HEK293T (cell line): ENCODE data around the gene FBXO7.

Experiments
- CTCF ChIA-PET: fragments of 350-600 bp; formaldehyde crosslinking; extraction: SDS; loops from one replicate; lab custom pipeline; 2021; ENCODE audit warnings: antibody characterized with exemption, inconsistent platforms; lab: Yijun Ruan, JAX
- POLR2A ChIA-PET: fragments of 350-600 bp; formaldehyde crosslinking; extraction: SDS; loops from one replicate; lab custom pipeline; 2020; ENCODE audit warnings: antibody characterized with exemption, inconsistent platforms; lab: Yijun Ruan, JAX
- DNase-seq: peaks from one replicate; pipeline ENCODE4 v3.0.0; 2012; ENCODE audit warnings: mixed read lengths; ENCODE audit errors: extremely low spot score
- ARNT ChIP-seq: fragments of 450-650 bp; IDR thresholded peaks from 2 replicates; pipeline ENCODE4 v1.6.1; 2017; ENCODE audit warnings: mild to moderate bottlenecking
- BHLHE40 ChIP-seq: fragments of 450-650 bp; IDR thresholded peaks from 2 replicates; pipeline ENCODE4 v1.6.1; 2016; ENCODE audit warnings: mild to moderate bottlenecking, moderate library complexity, borderline replicate concordance
- CTBP1 ChIP-seq: fragments of 450-650 bp; IDR thresholded peaks from 2 replicates; pipeline ENCODE4 v1.6.1; 2016; ENCODE audit warnings: borderline replicate concordance
- ELF4 ChIP-seq: fragments of 450-650 bp; IDR thresholded peaks from 2 replicates; pipeline ENCODE4 v1.6.1; 2017; ENCODE audit warnings: antibody characterized with exemption
- FOXA1 ChIP-seq: fragments of 450-650 bp; IDR thresholded peaks from 2 replicates; pipeline ENCODE4 v1.6.1; 2016; ENCODE audit warnings: mild to moderate bottlenecking
- FOXK2 ChIP-seq: fragments of 450-650 bp; IDR thresholded peaks from 2 replicates; pipeline ENCODE4 v1.6.1; 2016; ENCODE audit warnings: mild to moderate bottlenecking
- FOXM1 ChIP-seq: fragments of 450-650 bp; IDR thresholded peaks from 2 replicates; pipeline ENCODE4 v1.6.1; 2017; ENCODE audit warnings: mild to moderate bottlenecking, borderline replicate concordance
- HDGF ChIP-seq: fragments of 450-650 bp; IDR thresholded peaks from 2 replicates; pipeline ENCODE4 v1.6.1; 2017; ENCODE audit warnings: antibody characterized with exemption, borderline replicate concordance
- L3MBTL2 ChIP-seq: fragments of 450-650 bp; conservative IDR thresholded peaks from 2 replicates; pipeline ENCODE4 v1.6.1; 2016; ENCODE audit warnings: mild to moderate bottlenecking
- LEF1 ChIP-seq: fragments of 450-650 bp; IDR thresholded peaks from 2 replicates; pipeline ENCODE4 v1.6.1; 2017; ENCODE audit warnings: mild to moderate bottlenecking, borderline replicate concordance
- NFRKB ChIP-seq: fragments of 450-650 bp; IDR thresholded peaks from 2 replicates; pipeline ENCODE4 v1.6.1; 2016; ENCODE audit warnings: mild to moderate bottlenecking, moderate library complexity
- SP1 ChIP-seq: fragments of 450-650 bp; IDR thresholded peaks from 2 replicates; pipeline ENCODE4 v1.6.1; 2017
- SUZ12 ChIP-seq: fragments of 450-650 bp; IDR thresholded peaks from 2 replicates; pipeline ENCODE4 v1.6.1; 2016; ENCODE audit warnings: mild to moderate bottlenecking
- TARDBP ChIP-seq: fragments of 450-650 bp; IDR thresholded peaks from 2 replicates; pipeline ENCODE4 v1.6.1; 2016
- ZNF384 ChIP-seq: fragments of 450-650 bp; IDR thresholded peaks from 2 replicates; pipeline ENCODE4 v1.6.1; 2016
- TF ChIP-seq, protein P1 (sequence below): fragments of 450-650 bp; IDR thresholded peaks from 2 replicates; pipeline ENCODE4 v1.6.1; 2016

The FBXO7 gene

DNA sequence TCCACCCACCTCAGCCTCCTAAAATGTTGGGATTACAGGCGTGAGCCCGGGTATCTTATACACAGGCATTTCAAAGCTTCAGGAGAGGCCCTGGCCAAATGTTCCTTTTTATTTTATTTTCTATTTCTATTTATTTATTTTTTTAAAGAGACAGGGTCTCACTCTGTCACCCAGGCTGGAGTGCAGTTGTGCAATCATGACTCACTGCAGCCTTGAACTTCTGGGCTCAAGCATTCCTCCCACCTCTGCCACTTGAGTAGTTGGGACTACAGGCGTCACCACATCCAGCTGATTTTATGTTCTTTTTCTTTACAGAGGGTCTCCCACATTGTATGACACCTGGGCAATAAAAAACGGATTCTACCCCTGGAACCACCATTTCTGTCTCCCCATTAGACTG is 71.2 kb downstream of the FBXO7 start:
- POLR2A ChIA-PET, result no interaction called here
- CTCF ChIA-PET, result no interaction called here
- DNase-seq, result no peak
- TF ChIP-seq BHLHE40, result no peak
- TF ChIP-seq L3MBTL2, result no peak
- no peak for TF ChIP-seq TARDBP
- no peak for TF ChIP-seq LEF1
- no peak for TF ChIP-seq SP1
- no peak for TF ChIP-seq FOXM1
- no peak for TF ChIP-seq FOXK2
- no peak for TF ChIP-seq SUZ12
- TF ChIP-seq CTBP1, result no peak
- TF ChIP-seq, protein P1, sequence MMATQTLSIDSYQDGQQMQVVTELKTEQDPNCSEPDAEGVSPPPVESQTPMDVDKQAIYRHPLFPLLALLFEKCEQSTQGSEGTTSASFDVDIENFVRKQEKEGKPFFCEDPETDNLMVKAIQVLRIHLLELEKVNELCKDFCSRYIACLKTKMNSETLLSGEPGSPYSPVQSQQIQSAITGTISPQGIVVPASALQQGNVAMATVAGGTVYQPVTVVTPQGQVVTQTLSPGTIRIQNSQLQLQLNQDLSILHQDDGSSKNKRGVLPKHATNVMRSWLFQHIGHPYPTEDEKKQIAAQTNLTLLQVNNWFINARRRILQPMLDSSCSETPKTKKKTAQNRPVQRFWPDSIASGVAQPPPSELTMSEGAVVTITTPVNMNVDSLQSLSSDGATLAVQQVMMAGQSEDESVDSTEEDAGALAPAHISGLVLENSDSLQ, result no peak
- no peak for TF ChIP-seq ELF4
- TF ChIP-seq ARNT, result no peak
- no peak for TF ChIP-seq ZNF384
- TF ChIP-seq FOXA1, result no peak
- TF ChIP-seq NFRKB, result no peak

DNA sequence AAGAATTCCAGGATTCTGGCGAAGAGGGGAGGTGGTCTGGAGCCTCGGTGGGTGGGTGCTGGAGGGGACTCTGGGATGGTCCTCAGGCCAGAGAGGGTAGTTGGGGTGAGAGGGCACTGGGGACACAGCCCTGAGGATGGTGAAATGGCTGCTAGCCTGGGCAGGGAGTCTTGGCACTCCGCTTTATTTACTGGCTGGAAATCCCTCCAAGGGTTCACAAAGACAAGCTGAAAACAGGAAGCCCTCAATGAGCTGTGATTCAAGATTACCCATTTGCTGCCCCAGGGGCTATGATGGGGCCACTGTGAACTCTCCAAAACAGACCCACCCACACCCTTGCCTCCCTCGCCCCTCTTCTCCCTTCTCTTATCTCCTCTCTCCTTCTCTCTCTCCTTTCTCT is 71.9 kb downstream of the FBXO7 start:
- TF ChIP-seq, protein P1, result no peak
- TF ChIP-seq BHLHE40, result no peak
- TF ChIP-seq L3MBTL2, result no peak
- no peak for TF ChIP-seq FOXM1
- no peak for TF ChIP-seq ARNT
- TF ChIP-seq SUZ12, result no peak
- no peak for TF ChIP-seq TARDBP
- no peak for TF ChIP-seq FOXA1
- TF ChIP-seq ZNF384, result no peak
- TF ChIP-seq CTBP1, result no peak
- TF ChIP-seq SP1, result no peak
- no peak for TF ChIP-seq LEF1
- TF ChIP-seq HDGF, result no peak
- DNase-seq, result no peak
- ChIA-PET CTCF (no interaction called here), POLR2A (no interaction called here)

DNA sequence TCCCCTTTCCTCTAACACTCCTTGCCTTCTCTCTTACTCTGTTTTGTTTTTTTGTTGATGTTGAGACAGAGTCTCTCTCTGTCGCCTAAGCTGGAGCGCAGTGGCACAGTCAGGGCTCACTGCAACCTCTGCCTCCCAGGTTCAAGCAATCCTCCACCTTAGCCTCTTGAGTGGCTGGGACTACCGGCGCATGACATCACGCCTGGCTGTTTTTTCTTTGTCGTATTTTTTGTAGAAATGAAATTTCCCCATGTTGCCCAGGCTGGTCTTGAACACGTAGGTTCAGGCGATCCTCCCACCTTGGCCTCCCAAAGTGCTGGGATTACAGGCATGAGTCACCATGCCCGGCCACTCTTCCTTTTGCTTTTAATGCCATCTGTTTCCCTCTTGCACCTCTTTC is 72.3 kb downstream of the FBXO7 start:
- DNase-seq, result no peak
- ChIA-PET POLR2A (no interaction called here), CTCF (no interaction called here)
- TF ChIP-seq SP1 (no peak), FOXM1 (no peak), SUZ12 (no peak), BHLHE40 (no peak), CTBP1 (no peak), HDGF (no peak), ARNT (no peak), LEF1 (no peak), NFRKB (no peak), ELF4 (no peak), TARDBP (no peak), L3MBTL2 (no peak), FOXK2 (no peak), ZNF384 (no peak), FOXA1 (no peak)
- TF ChIP-seq, protein P1, result no peak

DNA sequence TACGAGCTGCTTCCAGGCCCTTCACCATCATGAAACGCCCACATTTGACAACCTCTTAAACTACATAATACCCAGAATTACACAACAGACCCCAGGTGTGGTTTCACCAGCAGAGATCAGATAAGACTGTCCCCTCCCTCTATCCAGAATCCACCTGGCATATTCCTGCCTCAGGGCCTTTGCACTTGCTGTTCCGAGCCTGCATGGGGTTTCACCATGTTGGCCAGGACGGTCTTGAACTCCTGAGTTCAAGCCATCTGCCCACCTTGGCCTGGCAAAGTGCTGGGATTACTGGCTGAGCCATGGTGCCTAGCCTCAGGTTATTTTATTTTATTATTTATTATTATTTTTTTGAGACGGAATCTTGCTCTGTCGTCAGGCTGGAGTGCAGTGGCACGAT is 73.4 kb downstream of the FBXO7 start:
- POLR2A ChIA-PET, result no interaction called here
- CTCF ChIA-PET, result no interaction called here
- no peak for DNase-seq
- TF ChIP-seq TARDBP (no peak), BHLHE40 (no peak), LEF1 (no peak), L3MBTL2 (no peak), FOXK2 (no peak), ARNT (no peak), FOXA1 (no peak), FOXM1 (no peak), ELF4 (no peak), SUZ12 (no peak), SP1 (no peak), CTBP1 (no peak), HDGF (no peak)
- TF ChIP-seq, protein P1, result no peak
